IPS DF 4.7 (cell line): ENCODE results near the gene LINC00632.

Experiments
- DNase-seq: peaks from one replicate; pipeline ENCODE4 v3.0.0-alpha.2; 2013; ENCODE audit warnings: low spot score; ENCODE audit errors: extremely low read depth

The LINC00632 gene

DNA sequence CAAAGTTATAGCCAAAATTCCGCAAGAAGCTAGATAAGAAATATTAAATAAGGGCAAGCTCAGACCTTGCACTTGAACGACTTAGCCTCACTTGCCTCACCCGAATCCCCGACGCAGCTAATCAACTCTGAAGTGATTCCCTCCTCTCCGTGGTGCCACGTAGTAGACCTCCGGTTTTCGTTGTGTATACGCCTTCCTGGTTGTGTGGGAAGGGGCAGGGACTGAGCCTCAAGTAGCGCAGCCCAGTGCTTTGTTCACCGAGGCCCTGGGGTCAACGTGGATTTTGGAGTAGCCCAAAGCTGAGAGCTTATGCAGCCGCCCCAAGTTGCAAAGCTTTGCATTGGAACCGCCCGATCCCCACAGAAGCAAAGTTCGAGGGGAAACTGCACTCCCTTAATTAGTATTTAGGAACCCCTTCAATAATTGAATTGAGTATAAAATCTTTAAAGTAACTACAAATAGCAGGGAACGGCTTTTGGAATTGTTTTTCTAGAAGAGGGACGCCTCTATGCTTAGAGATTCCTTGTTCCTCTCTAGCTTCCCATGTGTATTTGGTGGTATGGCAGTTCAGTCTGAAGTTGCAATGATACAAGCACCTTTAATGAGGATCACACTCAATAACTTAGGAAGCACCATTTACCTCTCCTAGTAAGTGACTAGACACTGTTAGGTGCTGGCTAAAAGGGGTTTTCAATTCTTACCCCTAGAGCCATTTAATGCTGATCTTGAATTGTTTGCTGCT, 55.7 kb downstream of the LINC00632 start:
- no peak for DNase-seq

DNA sequence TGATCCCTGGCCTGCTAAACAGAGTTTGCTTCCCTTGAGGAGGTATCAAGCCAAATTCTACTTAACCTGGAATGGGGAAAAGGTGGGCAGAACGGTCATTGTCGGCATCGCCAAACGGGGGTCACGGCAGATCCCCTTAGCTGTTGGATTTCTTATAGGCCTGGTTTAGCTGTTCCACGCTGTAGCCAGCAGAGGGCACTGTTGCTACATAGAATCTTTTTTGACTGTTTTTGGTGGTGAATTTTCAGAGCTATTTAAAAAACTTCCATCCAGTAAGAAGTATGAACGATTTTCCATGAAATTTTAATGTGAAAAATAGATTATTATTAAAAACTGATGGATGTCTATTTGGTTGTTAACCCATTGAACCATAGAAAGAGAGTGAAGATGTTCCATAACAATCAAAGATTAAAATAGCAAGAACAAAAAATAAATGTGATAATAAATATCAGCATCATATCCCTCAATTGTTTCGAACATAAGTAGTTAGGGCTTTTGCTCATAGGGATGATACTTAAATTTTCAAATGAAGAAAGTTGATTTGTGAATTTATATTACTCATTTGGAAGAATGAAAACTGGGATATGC, 56.6 kb downstream of the LINC00632 start:
- DNase-seq, result peak; percentile 16

DNA sequence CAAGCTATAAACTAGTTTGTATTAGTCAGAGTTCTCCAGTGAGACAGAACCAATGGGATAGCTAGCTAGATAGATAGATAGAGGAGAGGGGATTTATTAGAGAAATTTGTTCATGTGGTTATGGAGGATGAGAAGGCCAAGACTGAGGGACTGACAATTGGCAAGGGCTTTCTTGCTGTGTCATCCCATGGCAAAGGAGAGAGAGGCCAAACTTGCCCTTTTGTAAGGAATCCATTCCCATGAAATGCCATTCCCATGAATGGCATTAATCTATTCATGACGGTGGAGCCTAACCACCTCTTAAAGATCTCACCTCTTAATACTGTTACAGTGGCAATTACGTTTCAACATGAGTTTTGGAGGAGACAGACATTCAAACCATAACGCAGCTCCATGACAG, 58.1 kb downstream of the LINC00632 start:
- no peak for DNase-seq

DNA sequence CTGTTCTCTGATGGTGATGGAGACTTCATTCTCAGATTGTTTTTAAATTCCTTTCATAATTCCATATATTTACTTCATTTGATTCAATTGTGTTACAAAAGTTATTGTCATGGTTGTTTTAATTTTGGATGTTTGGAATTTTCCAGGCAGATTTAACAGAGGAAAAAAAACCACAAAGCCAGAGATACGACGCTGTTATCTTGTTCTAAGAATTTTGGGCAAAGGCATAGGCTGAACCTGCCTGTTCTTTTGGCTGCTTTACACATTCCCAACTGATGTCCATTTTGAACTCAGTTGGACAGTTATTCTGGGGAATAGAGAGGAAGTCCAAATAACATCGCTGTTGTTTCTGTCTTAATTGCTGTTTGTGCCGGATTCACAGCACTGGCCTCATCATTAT, 65.7 kb downstream of the LINC00632 start:
- DNase-seq, result no peak

DNA sequence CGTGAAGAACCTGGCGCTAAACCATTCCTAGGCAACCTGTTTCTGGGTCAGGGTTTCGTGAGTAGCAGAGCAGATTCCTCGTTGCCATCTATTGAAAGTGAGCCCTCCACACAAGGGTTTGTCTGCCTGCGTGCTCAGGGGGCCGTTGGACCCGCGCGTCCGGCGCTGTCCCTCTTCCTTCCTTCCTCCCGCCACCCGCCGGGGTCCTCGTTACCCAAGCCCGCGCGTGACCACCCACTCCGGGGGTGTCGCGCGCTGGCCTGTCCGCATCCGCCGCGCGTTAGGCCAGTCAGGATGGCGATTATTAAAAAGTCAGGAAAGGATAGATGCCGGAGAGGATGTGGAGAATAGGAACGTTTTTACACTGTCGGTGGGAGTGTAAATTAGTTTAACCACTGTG, 66.8 kb downstream of the LINC00632 start:
- no peak for DNase-seq

DNA sequence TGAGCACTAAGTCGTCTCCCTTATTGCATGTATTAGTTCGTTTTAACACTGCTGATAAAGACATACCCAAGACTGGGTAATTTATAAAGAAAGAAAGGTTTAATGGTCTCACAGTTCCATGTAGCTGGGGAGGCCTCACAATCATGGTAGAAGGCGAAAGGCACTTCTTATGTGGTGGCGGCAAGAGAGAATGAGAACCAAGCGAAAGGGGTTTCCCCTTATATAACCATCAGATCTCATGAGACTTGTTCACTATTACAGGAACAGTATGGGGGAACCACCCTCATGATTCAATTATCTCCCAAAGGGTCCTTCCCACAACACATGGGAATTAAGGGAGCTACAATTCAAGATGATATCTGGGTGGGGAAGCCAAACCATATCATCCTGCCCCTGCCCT, 85.1 kb downstream of the LINC00632 start:
- DNase-seq, result no peak

DNA sequence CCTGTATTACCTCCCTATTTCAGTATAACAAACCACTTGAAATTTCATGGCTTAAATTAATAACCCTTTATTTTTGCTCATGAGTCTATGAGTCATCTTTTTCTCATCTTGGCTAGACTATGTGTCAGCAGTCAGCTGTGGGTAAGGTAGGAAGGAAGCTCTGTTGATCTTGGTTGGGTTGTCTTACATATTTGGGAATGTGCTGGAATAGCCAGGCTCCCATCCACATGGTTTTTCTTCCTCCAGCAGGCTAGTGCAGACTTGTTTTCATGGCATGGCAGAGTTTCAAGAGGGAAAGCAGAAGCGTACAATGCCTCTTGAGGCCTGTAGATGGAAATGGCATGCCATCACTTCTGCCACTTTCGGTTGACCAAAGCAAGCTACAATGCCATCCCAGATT, 89.7 kb downstream of the LINC00632 start:
- DNase-seq, result no peak

DNA sequence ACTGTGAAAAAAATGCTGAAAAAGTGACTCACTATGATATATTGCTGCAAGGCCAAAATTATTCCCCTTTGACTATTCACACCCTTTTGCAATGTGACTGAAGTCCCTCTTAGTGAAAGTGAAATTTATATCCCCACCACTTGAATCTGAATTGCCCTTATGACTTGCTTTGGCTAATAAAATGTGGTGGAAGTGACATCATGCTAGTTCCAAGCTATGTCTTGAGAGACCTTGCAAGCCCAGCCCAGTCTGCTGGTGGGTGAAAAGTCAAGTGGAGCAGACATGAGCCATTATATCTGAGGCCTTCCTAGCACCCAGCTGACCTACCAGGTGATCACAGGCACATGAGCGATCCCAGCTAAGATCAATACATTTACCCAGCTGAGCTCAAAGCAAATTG, 94.7 kb downstream of the LINC00632 start:
- DNase-seq, result no peak

DNA sequence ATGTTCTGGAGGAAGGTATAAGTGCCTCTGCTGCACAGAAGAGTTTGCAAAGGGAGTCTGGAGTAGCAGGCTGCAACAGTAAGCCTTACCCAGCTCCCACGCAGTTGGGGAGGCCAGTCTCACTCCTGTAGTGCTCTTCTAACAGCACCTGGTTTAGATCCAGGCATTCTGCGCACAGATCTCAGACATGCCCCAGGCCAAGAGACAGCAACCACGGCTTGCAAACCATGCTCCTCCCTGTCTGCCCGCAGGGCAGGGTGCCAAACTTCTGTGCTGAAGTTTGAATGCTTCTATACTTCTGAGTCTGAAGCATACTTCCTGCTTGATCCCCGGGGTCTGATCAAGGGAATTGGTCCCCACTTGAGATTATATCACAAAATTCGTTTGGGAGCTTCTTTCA, 106.3 kb downstream of the LINC00632 start:
- no peak for DNase-seq

DNA sequence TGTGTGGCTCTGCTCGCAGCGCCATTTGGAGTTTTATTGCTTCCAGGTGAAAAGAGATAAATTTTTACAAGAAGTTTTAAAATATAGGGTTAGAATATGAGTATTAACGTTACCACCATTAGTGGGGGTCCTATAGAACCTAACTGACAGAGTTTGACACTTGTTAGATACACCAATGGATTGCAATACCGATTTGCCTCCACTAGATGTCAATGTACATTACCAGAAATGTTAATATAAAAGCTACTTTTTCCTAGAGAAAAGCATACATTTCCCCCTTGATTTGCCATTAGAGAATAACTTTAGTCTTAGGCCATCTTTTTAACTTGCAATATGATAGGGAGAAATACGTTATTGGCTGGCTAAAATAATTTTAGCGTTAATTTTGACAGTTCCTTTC, 108.4 kb downstream of the LINC00632 start:
- no peak for DNase-seq

DNA sequence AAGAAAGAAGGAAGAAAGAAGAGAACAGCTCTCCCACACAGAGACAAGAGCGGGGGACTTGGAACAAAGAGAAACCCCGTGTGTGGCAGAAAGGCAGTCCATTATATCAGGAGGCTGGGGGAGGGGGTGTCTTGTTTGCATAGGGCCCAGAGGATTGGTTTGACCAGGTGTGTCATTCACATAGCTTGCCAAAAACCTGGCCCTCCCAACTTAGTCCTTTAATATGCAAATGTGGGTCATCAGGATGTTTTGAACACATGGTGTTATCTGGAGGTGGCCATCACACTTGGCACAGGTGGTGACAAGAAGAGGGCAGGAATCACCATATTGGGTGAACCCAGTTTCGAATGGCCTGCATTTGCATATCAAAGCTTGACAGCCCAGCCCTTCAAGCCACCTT, 111.7 kb downstream of the LINC00632 start:
- DNase-seq, result no peak

DNA sequence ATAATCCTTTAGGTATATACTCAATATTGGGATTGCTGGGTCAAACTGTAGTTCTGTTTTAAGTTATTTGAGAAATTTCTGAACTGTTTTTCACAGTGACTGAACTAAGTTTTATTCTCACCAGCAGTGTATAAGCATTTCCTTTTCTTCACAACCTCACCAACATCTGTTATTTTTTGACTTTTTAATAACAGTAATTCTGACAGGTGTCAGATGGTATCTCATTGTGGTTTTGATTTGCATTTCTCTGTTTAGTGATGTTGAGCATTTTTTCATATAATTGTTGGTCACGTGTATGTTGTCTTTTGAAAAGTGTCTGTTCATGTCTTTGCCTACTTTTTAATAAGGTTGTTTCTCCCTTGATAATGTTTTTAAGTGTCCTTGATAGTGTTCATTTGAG, 112.6 kb downstream of the LINC00632 start:
- DNase-seq, result no peak

DNA sequence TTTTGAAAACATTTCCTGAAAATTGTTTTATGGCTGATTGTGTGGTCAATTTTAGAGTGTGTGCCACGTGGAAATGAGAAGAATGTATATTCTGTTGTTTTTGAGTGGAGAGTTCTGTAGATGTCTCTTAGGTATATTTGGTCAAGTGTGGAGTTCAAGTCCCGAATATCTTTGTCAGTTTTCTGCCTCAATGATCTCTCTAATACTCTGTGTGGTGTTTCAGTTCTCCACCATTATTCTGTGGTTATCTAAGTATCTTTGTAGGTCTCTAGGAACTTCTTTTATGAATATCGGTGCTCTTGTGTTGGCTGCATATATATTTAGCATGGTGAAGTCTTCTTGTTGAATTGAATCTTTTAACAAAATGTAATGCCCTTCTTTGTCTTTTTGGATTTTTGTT, 113.3 kb downstream of the LINC00632 start:
- no peak for DNase-seq

DNA sequence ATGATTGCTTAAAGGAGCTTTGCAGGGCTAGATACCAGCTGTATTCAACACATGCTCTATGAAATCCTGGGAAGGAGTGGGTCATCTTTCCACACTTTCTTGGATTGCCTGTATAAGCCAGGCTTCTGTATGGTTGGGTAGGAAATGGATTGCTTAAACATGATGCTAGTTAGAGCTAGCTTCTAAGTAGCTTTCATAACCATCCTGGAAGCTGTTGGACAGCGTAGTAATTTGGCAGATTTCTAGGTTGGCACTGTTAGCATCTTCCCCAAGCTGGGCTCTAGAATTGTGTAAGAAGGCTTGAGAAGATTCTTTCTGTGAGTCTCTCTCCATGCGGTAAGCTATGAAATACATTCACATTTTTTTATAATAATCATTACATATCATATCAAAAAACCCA, 127.3 kb downstream of the LINC00632 start:
- DNase-seq, result no peak
